ENCODE measurements around the gene AFAP1L2. TPM values are rescaled to one million over a fixed set of nuclear protein-coding genes. Genes with fewer than 3 reads are reported as not detected.

AFAP1L2 gene
- total RNA-seq, 5 donors from 2014 or later (not counting 1 experiment from before 2014, with no cell fraction given) = 1.0 to 3.8 (median 2.1) TPM

Other genes with a start within 250 kb of the AFAP1L2 start
- 10 to 100 TPM; 25.2 to 46.7 (median 27.0) TPM for gene CCDC186, start 230.3 kb downstream of the AFAP1L2 start, total RNA-seq
- under 1 TPM in 4 of 5 donors, not detected in 1; 0.12 to 0.38 (median 0.25) TPM for gene TDRD1, start 225.1 kb downstream of the AFAP1L2 start, total RNA-seq
- not detected for gene VWA2, start 165.2 kb downstream of the AFAP1L2 start, total RNA-seq

Data from T-cell (primary cell).